Skeletal muscle cell (primary cell): Measurements from ENCODE around the gene ELK4.

ENCODE experiments used
- DNase-seq: peaks from one replicate; pipeline ENCODE4 v3.0.0-alpha.2; 2010; ENCODE audit warnings: low read depth
- H3K4me3 ChIP-seq: 2 replicates; pipeline ENCODE4 v1.5.1; 2011; ENCODE audit warnings: low read depth, mild to moderate bottlenecking, control low read depth, low read length, moderate library complexity

Gene ELK4

DNA sequence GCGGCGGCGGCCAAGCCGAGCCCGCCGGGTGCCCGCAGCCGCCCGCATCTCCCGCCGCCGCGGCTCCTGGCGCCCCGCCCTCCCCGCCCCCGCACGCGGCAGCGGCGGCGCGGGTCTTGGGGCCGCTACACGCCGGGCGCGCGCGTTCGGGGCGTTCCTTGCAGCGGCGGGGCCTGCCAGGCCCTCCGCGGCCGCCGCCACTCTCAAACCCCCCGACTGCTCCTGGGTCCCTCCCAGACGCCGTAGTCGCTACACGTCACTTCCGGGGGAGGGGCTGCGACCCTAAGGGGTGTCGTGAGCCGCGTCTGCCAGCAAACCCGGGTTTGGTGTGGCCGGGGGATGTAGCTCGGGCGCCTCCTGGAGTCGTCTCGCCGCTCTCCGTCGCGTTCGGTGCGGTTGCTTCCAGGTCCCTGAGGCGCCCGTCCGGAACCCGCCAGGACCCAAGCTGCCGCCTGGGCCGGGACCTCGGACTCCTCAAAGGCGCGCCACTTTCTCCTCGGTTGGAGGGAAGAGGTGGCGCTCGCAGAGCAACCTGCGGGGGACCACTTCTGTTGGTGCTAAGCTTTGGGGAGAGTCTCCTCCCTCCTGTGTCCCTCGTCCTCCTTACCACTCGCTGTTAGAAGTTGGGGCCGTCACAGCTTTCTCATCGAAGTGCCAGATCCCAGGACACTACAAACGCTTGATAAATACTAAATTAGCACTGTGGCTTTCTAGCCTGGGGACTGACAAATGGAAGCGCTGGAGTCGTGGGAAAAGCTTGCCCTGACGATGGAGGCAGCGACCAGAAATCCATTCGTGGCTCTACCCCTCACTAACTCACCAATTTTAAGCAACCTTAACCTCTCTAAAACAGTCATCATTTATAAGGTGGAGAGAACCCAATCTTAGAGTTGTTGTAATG is at the start of gene ELK4:
ELK4 (minus strand) TSS at position 244 of the 901 bp plus-strand sequence. CDS start 8,129 bp downstream, outside the sequence.
- H3K4me3 ChIP-seq, result peak within 1 kb of the TSS; percentile 78
- peak; percentile 96 for DNase-seq

- no peak for DNase-seq
- no peak overlapping the region for H3K4me3 ChIP-seq
Observed at GRCh38 chr1:205681364-205681763, 49.6 kb upstream of the ELK4 start.

DNA sequence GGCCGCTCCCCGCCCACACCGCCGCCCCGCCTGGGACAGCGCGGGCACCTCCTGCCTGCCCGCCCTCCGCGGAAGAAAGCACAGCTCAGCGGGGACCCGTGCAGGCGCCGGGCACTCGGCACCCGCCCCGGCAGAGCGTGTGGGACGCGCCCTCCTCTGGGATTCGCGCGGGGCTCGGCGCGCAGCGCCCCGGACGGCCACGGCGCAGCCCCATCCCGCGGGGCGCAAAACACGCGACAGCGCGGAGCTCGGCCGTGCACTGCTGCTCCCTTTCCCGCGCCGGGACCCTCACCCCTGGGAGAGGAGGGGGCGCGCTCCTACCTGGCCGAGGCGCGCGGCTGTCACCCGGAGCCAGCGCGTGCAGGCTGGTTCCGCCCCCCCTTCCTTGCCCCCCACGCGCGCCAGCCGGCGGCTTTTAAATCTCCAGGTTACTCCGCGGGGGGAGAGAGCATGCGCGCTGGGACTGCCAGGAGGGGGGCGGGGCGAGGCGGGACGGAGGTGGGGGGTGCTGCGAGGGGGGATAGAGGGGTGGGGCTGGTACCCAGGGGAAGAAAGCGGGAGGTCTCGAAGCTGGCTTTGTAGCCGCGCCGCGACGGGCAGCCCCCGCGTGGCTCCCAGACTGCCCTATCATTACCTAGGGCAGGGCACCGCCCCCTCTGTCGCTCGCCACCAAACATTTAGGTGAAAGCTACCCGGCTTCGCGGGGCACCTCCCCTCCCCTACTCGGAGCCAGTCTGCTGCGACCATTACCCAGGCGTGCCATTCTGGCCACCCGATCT is 48.5 kb upstream of the ELK4 start, which contains the start of gene SLC45A3:
SLC45A3 (minus strand) TSS at position 437 of the 779 bp plus-strand sequence. CDS start 15,853 bp downstream, outside the sequence.
- DNase-seq, result no peak
- peak within 1 kb of the TSS; percentile 71 for H3K4me3 ChIP-seq

GRCh38 chr1:205678286-205679111 is 46.7 kb upstream of the ELK4 start:
- no peak for DNase-seq
- H3K4me3 ChIP-seq, result no peak overlapping the region

GRCh38 chr1:205677167-205677566 is 45.4 kb upstream of the ELK4 start:
- no peak overlapping the region for H3K4me3 ChIP-seq
- no peak for DNase-seq

GRCh38 chr1:205676597-205676996 is 44.8 kb upstream of the ELK4 start:
- DNase-seq, result no peak
- no peak overlapping the region for H3K4me3 ChIP-seq

DNA sequence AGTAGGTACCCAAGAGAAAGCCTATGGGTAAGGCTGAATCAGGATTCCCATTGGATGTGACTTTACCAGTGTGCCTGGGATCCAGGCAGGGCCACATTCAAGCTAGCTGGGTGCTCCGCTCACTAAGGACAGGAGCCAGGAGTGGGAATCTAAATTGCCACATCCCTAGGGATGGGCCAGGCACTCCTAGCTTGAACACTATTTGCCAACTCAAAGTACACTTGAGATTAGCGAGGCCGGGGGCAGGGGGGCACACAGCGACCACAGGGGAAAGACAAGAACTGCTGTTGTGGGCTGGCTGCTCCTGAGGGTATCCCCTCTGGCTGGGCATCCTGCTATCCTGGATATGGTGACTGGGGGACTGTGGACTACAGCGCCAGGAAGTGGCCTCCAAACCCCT is 44.2 kb upstream of the ELK4 start:
- DNase-seq, result no peak

DNA sequence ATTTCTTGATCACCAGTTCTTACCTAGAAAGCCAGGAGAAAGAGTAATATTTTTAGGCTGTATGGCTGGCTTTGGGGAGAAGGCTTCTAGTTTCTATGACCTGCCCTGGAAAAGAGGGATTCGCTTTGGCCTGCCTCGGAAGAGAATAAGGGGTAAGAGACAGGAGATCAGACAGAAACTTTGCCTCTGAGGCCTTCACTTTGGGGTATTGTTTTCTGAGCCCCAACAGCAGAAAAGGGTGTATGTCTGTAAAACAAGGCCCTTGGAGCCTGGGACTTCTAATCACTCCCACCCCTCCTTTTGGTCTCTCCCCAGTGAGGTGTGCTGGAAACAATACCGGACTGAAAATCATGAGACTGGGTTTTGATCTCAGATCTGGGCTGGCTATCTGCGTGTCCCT is 43.4 kb upstream of the ELK4 start:
- no peak overlapping the region for H3K4me3 ChIP-seq
- DNase-seq, result no peak

More for the DNA sequence above, 44.2 kb upstream of the ELK4 start:
- no peak overlapping the region for H3K4me3 ChIP-seq

DNA sequence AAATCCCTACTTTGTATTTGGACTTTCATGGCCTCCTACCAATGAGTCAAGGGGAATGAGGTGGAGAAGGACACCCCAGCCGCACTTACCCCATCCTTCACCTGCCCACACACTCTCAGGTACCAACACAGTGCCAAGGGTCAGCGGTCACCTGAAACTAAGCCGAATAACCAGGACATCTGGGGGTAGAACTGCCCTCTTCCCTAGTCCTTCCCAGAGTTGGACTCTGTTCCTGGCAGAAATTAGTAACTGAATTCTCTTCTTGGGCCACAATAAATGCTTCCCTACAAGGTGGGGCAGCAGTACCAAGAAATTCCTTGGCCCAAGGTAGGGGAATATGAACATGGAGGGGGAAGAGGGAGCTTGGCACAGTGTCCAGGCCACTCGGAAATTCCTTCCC is 41.2 kb upstream of the ELK4 start:
- DNase-seq, result no peak
- no peak overlapping the region for H3K4me3 ChIP-seq

DNA sequence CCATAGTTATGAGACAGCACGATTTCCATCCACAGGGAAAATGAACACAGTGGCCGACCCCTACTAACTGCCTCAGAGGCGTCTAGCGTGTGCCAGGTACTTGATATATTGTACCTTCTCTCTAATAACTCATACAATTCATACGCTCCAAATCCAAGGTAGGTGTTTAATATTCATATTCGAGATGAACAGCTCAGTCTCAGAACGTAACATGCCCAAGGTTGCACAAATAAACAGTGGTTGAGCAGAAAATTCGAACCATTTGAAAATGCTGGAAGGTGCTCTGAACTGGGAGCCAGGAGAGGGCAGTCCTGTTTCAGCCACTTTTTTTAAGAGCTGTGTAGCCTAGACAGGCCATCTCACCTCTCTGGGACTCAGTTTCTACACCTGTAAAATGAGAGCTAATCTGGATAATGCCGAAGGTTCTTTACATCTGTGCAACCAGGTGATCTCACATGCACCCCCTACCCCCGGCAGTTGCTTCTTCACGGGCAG is 40.6 kb upstream of the ELK4 start:
- no peak overlapping the region for H3K4me3 ChIP-seq
- DNase-seq, result no peak

GRCh38 chr1:205670611-205671430 is 39.0 kb upstream of the ELK4 start:
- no peak overlapping the region for H3K4me3 ChIP-seq
- no peak for DNase-seq

DNA sequence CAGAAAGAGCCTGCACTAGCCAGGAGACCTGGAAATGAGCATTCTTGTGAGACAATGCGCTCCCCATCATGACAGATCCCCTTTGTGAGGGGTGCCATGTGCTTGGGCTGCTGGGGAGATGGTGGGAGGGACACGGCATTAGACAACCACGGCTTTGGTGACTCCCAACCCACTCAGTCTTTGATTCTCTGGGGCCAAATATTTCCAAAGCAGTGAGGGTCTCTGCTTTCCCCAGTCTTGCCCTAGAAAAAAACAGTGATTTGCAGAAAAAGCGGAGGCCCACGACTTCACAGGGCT is 38.3 kb upstream of the ELK4 start:
- no peak overlapping the region for H3K4me3 ChIP-seq
- DNase-seq, result no peak

DNA sequence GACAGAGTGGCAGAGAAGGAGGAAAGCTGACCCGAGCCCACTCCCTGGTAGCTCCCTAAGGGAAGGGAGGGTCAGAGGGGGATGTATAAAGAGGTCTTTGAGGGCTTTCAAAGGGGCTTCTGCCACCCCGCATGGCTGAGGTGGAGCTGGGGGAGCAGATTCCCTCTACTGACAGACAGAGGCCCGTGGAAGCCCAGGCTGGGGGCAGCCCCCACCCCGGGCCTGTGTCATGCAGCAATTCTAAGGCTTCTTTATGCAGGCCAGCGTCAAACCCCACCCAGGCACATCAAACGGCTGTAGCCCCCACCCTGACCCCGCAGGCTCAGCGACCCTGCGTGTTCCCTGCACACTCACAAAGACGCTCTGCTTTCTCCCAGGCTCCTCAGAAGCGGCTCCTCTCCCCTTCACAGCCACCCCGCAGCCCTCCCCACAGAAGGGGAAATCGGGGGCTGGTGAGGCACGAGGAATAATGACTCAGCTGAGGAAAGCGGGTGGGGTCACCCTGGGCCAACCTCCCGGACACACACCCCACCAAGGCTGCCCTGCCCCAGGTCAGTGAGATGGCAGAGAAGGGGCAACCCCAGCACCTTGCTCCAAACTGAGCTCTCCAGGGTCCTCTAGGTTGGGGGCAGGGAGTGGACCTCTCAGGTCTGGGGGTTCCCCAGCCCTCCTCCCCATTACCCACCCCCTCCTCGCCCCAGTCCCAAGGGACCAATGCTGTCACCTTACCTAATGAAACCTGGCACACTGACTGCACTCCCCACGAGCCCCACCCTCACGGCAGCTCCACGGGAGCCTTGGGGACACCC is 37.7 kb upstream of the ELK4 start:
- H3K4me3 ChIP-seq, result no peak overlapping the region

GRCh38 chr1:205668951-205669340 is 37.1 kb upstream of the ELK4 start:
- no peak overlapping the region for H3K4me3 ChIP-seq
- no peak for DNase-seq

More for the DNA sequence above, 37.7 kb upstream of the ELK4 start:
- DNase-seq, result no peak

DNA sequence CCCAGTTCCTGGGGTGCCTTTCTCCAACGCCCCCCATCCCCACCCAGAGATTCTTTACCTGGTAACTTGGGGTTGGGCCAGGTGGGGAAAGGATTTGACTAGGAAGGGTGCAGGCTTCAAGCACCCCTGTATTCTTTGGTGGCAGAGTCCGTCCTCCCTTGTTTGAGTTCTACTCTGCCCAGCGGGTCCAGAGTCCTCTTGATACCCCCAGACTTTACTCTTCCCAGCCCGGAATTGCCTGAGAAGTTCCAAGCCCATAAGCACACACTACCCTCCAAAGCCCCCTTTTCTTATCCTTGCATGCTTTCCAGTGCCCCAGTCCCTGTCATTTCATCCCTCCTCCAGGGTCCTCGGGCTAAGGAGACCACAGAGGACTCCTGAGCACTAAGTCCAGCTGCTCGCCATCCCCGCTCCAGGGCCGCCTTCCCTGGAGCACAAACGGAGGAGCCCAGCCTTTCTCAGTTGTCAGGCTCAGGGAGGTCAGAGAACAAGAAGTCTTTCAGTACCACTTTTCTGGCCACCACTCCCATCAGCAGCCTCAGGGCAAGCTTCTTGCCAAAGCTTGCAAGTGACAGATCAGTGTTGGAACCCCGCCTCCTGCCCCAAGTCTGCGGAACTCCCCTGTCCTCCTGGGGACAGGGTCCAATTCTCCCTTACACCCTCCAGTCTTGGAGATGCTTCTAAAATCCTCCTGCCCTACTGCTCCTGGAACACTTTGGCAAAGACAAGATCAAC is 36.3 kb upstream of the ELK4 start:
- no peak for DNase-seq
- no peak overlapping the region for H3K4me3 ChIP-seq

DNA sequence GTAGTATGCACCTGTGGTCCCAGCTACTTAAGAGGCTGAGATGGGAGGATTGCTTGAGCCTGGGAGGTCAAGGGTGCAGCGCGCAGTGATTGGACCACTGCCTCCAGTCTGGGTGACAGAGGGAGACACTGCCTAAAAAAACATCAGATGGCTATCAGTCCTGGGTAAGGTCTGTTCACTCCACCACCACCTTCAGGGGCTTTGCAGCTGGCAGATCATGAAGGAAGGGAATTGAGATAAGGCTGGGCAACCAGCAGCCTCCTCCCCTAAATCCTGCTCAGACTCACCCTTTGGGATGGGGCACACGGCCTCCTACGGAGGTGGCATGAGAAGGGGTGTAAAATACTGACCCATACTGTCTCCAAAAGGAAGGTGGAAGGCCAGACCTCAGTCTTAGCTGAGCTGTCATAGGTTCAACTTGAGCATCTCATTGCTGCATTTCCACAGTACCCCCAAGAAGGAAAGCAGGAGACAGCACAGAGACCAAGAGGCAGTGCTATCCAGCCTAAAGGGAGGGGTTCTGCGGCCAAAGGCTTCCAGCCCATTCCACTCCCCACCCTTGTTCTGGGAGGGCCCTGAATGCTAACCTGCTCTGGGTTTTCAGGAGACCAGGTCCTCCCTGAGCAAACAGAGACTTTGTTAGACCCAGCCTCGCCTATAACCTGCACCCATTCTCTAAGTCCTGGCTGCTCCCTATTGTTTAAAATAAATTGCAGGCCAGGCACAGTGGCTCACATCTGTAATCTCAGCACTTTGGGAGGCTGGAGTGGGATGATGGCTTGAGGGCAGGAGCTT is 34.8 kb upstream of the ELK4 start:
- no peak overlapping the region for H3K4me3 ChIP-seq
- no peak for DNase-seq
